Activated CD8-positive, alpha-beta memory T cell treated with anti-CD3 and anti-CD28 coated beads, Interleukin-2, amount 50 U/mL, for 4 hours (primary cell): ENCODE data around the gene CD81.
"Not testable (repeated sequence)": the region's sequence is repeated elsewhere in the genome, so short reads cannot be mapped to it uniquely, and the experiment has no call there.

Experiments
- DNase-seq: peaks from one replicate; pipeline ENCODE4 v3.0.0-alpha.2; 2020

Gene CD81

DNA sequence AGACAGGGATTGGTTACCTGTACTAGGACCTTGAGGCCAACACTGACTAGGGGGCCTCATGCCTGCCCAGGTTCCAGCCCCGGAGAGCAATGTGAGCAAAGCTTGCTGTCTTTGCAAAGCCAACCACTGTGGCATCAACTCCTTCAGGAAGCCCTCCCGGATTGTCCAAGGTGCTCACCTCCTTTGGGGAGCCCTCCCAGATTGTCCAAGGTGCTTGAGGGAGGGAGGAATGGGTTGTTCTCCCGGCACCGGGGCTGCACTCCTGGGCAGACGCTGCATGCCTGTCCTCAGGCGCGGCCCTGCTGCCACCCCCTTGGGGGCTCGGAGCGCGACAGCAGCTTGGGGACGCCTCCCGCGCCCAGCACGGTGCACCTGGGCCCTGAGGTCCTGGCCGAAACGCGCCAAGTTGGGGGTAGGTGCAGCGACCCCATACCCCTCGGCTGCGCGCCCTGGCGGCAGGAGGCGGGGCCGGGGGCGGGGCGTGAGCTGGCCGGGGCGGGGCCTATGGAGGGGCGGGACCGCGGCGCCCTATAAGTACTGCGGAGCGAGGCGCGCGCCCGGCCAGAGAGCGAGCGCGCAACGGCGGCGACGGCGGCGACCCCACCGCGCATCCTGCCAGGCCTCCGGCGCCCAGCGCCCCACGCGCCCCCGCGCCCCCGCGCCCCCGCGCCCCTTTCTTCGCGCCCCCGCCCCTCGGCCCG is at the start of gene CD81:
Gene CD81, plus strand, starts transcription at position 560 of the 701 bp plus-strand sequence. CDS start 240 bp downstream, outside the sequence.
- DNase-seq, result peak; percentile 62

GRCh38 chr11:2328021-2328420 is 49.1 kb upstream of the CD81 start:
- DNase-seq, result no peak

- DNase-seq, result no peak
Measured at GRCh38 chr11:2328656-2329354, 48.3 kb upstream of the CD81 start.

DNA sequence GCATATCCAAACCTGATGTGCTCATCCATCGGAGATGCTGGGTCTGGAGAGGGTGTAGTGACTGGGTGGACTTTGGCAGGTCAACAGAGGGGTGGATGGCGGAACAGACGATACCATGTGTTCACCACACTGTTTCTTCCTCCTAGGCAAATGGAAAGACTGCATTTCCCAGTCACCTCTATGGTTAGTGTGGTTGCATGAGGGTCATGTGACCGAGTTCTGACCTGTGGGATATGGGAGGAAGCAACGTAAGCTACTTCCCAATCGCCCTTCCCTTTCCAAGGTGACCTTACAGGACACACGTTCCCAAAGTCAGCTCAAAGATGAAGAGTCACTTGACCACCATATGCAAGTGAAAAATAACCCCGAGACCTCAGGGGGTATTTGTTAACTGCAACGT is 47.6 kb upstream of the CD81 start:
- no peak for DNase-seq

GRCh38 chr11:2330696-2331095 is 46.4 kb upstream of the CD81 start:
- no peak for DNase-seq

GRCh38 chr11:2331404-2331803 is 45.7 kb upstream of the CD81 start:
- DNase-seq, result no peak

DNA sequence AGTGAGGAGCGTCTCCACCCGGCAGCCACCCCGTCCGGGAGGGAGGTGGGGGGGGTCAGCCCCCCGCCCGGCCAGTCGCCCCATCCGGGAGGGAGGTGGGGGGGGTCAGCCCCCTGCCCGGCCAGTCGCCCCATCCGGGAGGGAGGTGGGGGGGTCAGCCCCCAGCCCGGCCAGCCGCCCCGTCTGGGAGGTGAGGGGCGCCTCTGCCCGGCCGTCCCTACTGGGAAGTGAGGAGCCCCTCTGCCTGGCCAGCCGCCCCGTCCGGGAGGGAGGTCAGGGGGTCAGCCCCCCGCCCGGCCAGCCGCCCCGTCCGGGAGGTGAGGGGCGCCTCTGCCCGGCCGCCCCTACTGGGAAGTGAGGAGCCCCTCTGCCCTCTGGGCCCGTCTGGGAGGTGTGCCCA is 44.5 kb upstream of the CD81 start:
- DNase-seq, result not testable (repeated sequence)

- not testable (repeated sequence) for DNase-seq
Measured at GRCh38 chr11:2333486-2334205, 43.5 kb upstream of the CD81 start.

- not testable (repeated sequence) for DNase-seq
Measured at GRCh38 chr11:2335286-2335685, 41.8 kb upstream of the CD81 start.

- DNase-seq, result not testable (repeated sequence)
Measured at GRCh38 chr11:2338760-2339159, 38.4 kb upstream of the CD81 start.

DNA sequence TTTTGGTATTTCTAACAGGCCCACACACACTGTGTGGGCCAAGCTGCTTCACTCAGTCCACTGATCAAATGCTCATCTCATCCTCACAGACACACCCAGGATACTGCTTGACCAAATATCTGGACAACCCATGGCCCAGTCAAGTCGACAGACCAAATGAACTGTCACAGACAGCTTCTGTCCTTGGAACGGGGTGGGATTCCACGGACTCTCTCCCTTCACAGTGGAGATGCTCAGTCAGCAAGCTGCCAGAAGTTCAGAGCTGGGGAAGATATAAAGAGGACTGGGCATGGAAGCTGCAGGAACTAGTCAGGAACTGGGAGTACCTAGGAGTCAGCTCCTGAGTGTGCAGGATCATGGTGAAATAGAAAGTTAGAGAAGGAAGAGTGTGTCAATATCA is 34.6 kb upstream of the CD81 start:
- no peak for DNase-seq

- DNase-seq, result no peak
Measured at GRCh38 chr11:2342981-2343380, 34.1 kb upstream of the CD81 start.

GRCh38 chr11:2343502-2343901 is 33.6 kb upstream of the CD81 start:
- no peak for DNase-seq

- no peak for DNase-seq
Measured at GRCh38 chr11:2345050-2345449, 32.1 kb upstream of the CD81 start.

DNA sequence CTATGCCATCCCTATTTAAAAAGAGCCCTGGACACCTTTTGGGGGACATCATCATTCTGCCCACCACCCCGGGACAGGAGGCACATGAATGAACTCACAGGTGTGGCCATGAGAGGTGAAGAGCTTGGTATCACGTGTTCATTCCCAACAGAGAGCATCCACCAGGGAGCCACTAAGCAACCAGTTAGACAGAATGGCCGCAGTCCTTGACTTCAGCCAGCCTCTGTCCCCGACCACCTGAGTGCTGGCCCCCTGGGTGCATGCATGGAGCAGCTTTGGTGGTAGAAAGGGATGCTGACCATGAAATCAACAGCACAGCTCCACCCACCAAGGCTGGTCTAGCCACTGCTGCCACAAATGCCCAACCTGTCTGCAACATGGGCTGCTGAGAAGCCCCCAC is 31.1 kb upstream of the CD81 start:
- DNase-seq, result no peak

DNA sequence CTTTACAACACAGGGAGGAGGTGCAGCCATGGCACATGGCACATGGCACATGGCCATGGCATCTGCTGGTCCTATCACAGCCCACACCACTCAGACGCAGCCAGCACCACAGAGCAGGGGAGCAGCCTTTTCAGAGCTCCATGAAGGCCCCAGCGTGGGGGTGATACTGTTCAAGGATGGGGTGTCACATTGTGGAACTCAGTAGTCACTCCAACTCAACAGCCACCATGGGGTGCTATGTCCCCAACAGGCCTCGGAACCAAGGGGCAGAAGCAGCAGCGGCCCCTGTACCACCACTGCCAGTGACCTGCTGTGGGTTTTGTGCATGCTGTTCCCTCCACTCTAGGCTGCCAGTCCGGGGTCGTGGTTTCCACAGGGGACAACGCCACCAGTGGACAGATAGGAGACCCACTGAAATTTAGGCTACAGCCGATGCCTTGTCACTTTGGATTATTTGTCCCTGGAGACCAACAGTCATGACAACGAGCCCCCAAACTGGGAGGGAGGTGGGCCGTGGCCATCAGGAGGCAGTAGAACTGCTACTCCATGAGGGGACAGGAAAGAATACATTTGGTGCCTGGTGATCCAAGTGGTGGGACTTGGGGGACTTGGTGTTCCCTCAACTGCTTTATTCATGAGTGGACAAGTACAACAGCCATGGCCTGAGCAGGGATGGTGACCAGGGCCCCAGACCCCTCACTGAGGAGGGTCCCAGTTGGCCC is 30.4 kb upstream of the CD81 start:
- no peak for DNase-seq

- no peak for DNase-seq
Measured at GRCh38 chr11:2347308-2347830, 29.7 kb upstream of the CD81 start.

GRCh38 chr11:2348986-2349385 is 28.1 kb upstream of the CD81 start:
- DNase-seq, result no peak

- no peak for DNase-seq
Measured at GRCh38 chr11:2351701-2352100, 25.4 kb upstream of the CD81 start.

- no peak for DNase-seq
Measured at GRCh38 chr11:2352420-2352819, 24.7 kb upstream of the CD81 start.

- DNase-seq, result no peak
Measured at GRCh38 chr11:2355000-2355644, 22.0 kb upstream of the CD81 start.

GRCh38 chr11:2357246-2357645 is 19.9 kb upstream of the CD81 start:
- DNase-seq, result no peak
